ENCODE results near the gene EML4.
A peak's percentile ranks its signal among the peaks of the same experiment; 100 is the strongest.

EML4 gene

DNA sequence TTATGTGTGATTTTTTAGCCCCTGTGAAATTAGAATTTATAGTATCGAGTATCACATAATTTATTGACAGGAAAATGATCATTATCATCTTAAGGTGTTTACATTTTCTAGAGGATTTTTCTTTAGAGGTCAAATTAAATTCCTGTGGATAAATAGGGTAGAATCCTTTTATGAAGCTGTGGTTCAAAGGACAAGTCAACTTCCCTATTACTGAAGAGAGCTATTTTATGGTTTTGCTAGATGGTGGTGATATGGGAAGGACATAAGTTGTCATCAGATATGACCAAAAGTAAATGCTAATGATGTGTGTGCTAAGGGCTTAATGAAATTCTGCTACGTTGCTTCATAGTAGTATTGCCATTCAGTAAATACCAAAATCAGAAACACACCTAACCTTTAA, 80.1 kb downstream of the EML4 start:
- DNase-seq (ENCODE audit: low read depth, low spot score), result no peak
- TF ChIP-seq POLR2AphosphoS5 (IDR thresholded peaks at IDR 0.05; ENCODE audit: borderline replicate concordance, low read depth, low read length), result no peak
- TF ChIP-seq FOXP2 (optimal IDR thresholded peaks at IDR 0.05; ENCODE audit: control extremely low read depth, extremely low read length, insufficient read depth), result no peak
- TF ChIP-seq EZH2 (IDR thresholded peaks at IDR 0.05), result no peak
- Histone ChIP-seq H3K36me3 (ENCODE audit: insufficient read depth, low read length) (peaks cover 44% of the 10 kb centered on the region), H3K27ac (no peak overlapping the region), H3K9ac (ENCODE audit: insufficient read length) (no peak overlapping the region), H3K9me3 (ENCODE audit: low read depth, low read length) (no peaks in the 10 kb centered on the region), H3K4me3 (no peak overlapping the region)

DNA sequence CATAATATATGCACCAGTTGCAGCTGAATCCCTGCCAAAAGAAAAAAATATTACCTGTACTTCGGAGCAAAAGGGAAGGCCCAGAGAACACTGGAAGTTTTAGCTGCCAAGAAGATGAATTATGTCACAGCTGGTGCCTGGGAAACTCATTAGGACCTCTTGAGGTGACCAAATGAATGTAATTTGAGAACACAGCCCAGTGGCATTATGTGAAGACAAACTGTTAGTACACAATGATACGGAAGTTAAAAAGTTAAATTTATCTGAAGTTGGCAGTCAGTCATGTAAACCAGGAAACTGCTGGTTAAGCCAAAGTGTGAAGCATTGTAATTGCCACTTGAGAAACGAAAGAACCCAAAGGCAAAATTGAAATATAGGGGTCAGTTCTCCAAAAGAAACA, 80.7 kb downstream of the EML4 start:
- TF ChIP-seq FOXP2 (optimal IDR thresholded peaks at IDR 0.05; ENCODE audit: control extremely low read depth, extremely low read length, insufficient read depth), result no peak
- TF ChIP-seq POLR2AphosphoS5 (IDR thresholded peaks at IDR 0.05; ENCODE audit: borderline replicate concordance, low read depth, low read length), result no peak
- no peak for TF ChIP-seq EZH2 (IDR thresholded peaks at IDR 0.05)
- H3K36me3 ChIP-seq (ENCODE audit: insufficient read depth, low read length), result peaks cover 49% of the 10 kb centered on the region
- H3K4me3 ChIP-seq, result no peak overlapping the region
- H3K27ac ChIP-seq, result no peak overlapping the region
- H3K9me3 ChIP-seq (ENCODE audit: low read depth, low read length), result no peaks in the 10 kb centered on the region
- no peak overlapping the region for H3K9ac ChIP-seq (ENCODE audit: insufficient read length)
- no peak for DNase-seq (ENCODE audit: low read depth, low spot score)

DNA sequence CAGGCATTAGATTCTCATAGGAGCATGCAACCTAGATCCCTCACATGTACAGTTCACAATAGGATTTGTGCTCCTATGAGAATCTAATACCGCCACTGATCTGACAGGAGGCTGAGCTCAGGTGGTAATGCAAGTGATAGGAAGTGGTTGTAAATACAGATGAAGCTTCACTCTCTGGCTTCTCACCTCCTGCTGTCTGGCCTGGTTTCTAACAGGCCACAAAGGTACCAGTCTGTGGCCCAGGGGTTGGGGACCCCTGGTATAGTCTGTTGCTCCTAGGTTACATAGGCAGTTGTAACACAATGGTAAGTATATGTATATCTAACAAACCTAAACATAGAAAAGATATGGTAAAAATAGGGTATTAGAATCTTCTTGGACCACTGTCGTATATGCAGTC, 81.8 kb downstream of the EML4 start:
- TF ChIP-seq FOXP2 (optimal IDR thresholded peaks at IDR 0.05; ENCODE audit: control extremely low read depth, extremely low read length, insufficient read depth) (no peak), EZH2 (IDR thresholded peaks at IDR 0.05) (no peak), POLR2AphosphoS5 (IDR thresholded peaks at IDR 0.05; ENCODE audit: borderline replicate concordance, low read depth, low read length) (no peak)
- DNase-seq (ENCODE audit: low read depth, low spot score), result no peak
- no peak overlapping the region for H3K4me3 ChIP-seq
- no peaks in the 10 kb centered on the region for H3K9me3 ChIP-seq (ENCODE audit: low read depth, low read length)
- peaks cover 47% of the 10 kb centered on the region for H3K36me3 ChIP-seq (ENCODE audit: insufficient read depth, low read length)
- H3K27ac ChIP-seq, result no peak overlapping the region
- H3K9ac ChIP-seq (ENCODE audit: insufficient read length), result no peak overlapping the region

DNA sequence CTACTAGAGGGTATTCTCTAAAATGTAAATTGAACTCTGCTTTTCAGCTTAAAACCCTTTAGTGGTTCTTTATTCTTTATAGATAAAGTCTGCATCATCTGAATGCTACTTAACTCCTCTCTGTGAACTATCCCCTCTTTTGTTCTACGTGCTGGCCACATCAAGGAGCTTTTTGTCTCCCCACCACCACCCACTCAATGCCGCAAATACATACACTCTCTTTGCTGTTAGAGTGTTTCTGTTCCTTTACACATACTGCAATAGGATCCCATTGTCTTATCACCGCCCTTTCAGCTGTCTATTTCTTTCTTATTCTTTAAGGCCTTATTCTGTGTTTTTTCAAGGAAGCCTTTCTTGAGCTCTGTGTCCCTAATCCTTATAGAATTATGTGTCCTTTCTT, 83.3 kb downstream of the EML4 start:
- DNase-seq (ENCODE audit: low read depth, low spot score), result no peak
- H3K4me3 ChIP-seq, result no peak overlapping the region
- no peak overlapping the region for H3K9ac ChIP-seq (ENCODE audit: insufficient read length)
- TF ChIP-seq POLR2AphosphoS5 (IDR thresholded peaks at IDR 0.05; ENCODE audit: borderline replicate concordance, low read depth, low read length) (no peak), EZH2 (IDR thresholded peaks at IDR 0.05) (no peak), FOXP2 (optimal IDR thresholded peaks at IDR 0.05; ENCODE audit: control extremely low read depth, extremely low read length, insufficient read depth) (no peak)
- no peaks in the 10 kb centered on the region for H3K9me3 ChIP-seq (ENCODE audit: low read depth, low read length)
- H3K36me3 ChIP-seq (ENCODE audit: insufficient read depth, low read length), result peaks cover 48% of the 10 kb centered on the region
- H3K27ac ChIP-seq, result no peak overlapping the region

DNA sequence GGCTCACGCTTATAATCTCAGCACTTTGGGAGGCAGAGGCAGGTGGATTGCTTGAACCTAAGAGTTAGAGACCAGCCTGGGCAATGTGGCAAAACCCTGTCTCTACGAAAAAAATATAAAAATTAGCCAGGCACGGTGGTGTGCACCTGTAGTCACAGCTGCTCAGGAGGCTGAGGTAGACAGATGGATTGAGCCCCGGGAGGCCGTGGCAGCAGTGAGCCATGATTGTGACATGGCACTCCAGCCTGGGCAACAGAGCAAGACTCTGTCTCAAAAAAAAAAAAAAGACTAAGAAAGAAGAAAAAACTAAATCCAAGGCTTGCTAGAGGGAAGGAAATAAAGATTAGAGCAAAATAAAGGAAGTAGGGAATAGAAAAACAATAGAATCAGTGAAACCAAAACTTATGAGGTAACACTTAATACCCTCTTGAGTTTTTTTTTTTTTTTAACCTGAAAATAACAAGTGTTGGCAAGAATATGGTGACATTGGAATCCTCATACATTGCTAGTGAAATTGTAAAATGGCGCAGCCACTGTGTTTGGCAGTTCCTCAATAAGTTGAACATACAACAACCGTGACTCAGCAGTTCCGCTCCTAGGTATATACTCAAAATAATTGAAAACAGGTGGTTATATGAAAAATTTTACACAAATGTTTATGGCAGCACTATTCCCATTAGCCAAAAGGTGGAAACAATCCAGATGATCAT, 85.2 kb downstream of the EML4 start:
- no peak overlapping the region for H3K27ac ChIP-seq
- no peak overlapping the region for H3K4me3 ChIP-seq
- TF ChIP-seq FOXP2 (optimal IDR thresholded peaks at IDR 0.05; ENCODE audit: control extremely low read depth, extremely low read length, insufficient read depth) (no peak), POLR2AphosphoS5 (IDR thresholded peaks at IDR 0.05; ENCODE audit: borderline replicate concordance, low read depth, low read length) (no peak), EZH2 (IDR thresholded peaks at IDR 0.05) (no peak)
- no peak for DNase-seq (ENCODE audit: low read depth, low spot score)
- no peaks in the 10 kb centered on the region for H3K9me3 ChIP-seq (ENCODE audit: low read depth, low read length)
- H3K36me3 ChIP-seq (ENCODE audit: insufficient read depth, low read length), result peaks cover 47% of the 10 kb centered on the region
- H3K9ac ChIP-seq (ENCODE audit: insufficient read length), result no peak overlapping the region

DNA sequence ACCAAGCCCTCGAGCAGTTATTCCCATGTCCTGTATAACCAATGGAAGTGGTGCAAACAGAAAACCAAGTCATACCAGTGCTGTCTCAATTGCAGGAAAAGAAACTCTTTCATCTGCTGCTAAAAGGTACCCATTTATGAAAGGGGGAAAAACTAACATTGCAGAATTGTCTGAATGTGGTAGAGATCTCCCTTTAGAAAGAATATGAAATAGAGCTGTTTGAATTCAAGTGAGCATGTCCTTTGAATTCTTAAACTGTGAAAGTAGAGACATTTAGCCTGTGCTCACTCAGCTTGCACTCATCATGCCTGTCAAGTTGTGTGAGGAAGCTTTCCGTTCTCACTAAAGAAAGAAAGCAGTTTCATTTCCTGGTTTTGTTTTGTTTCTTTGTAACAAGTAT, 87.4 kb downstream of the EML4 start:
- peaks cover 30% of the 10 kb centered on the region for H3K36me3 ChIP-seq (ENCODE audit: insufficient read depth, low read length)
- no peak for DNase-seq (ENCODE audit: low read depth, low spot score)
- H3K9ac ChIP-seq (ENCODE audit: insufficient read length), result no peak overlapping the region
- H3K4me3 ChIP-seq, result no peak overlapping the region
- TF ChIP-seq EZH2 (IDR thresholded peaks at IDR 0.05) (no peak), FOXP2 (optimal IDR thresholded peaks at IDR 0.05; ENCODE audit: control extremely low read depth, extremely low read length, insufficient read depth) (no peak), POLR2AphosphoS5 (IDR thresholded peaks at IDR 0.05; ENCODE audit: borderline replicate concordance, low read depth, low read length) (no peak)
- H3K27ac ChIP-seq, result no peak overlapping the region
- H3K9me3 ChIP-seq (ENCODE audit: low read depth, low read length), result no peaks in the 10 kb centered on the region

DNA sequence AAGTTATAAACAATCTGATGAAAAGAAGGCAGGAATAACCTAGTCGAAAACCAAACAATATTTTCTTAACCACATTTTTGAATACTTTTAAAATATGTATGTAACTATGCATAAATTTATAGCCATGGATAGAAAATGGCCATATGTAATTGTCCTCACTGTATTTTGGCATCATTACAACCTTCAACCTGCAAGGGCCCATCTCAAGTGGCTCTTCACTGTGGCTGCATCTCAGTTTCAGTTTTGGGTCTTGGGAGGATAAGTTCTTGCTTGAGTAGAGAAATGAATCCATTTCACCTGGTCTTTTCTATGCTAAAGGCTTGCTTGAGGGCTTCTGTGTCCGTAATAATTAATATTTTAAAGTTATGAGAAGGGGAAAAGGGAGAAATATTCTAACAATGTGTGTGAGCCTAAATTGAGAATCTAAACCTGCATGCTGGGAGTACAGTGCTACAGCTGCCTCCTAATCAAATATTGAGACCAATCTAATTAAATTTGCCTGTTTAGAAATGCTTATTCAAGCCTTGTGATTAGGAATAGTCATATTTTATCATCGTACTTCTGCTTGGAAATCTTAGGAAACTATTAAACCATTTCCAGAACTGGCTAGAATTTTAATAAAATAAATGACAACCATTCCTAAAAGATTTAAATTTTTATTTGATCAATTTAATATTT, 92.5 kb downstream of the EML4 start:
- TF ChIP-seq POLR2AphosphoS5 (IDR thresholded peaks at IDR 0.05; ENCODE audit: borderline replicate concordance, low read depth, low read length) (no peak), FOXP2 (optimal IDR thresholded peaks at IDR 0.05; ENCODE audit: control extremely low read depth, extremely low read length, insufficient read depth) (no peak), EZH2 (IDR thresholded peaks at IDR 0.05) (no peak)
- 0 out of 2 replicates have a peak overlapping the region, but pooled peaks have one; percentile 0 for H3K27ac ChIP-seq
- H3K4me3 ChIP-seq, result no peak overlapping the region
- no peaks in the 10 kb centered on the region for H3K9me3 ChIP-seq (ENCODE audit: low read depth, low read length)
- no peak overlapping the region for H3K9ac ChIP-seq (ENCODE audit: insufficient read length)
- H3K36me3 ChIP-seq (ENCODE audit: insufficient read depth, low read length), result peaks cover 9% of the 10 kb centered on the region
- DNase-seq (ENCODE audit: low read depth, low spot score), result no peak

DNA sequence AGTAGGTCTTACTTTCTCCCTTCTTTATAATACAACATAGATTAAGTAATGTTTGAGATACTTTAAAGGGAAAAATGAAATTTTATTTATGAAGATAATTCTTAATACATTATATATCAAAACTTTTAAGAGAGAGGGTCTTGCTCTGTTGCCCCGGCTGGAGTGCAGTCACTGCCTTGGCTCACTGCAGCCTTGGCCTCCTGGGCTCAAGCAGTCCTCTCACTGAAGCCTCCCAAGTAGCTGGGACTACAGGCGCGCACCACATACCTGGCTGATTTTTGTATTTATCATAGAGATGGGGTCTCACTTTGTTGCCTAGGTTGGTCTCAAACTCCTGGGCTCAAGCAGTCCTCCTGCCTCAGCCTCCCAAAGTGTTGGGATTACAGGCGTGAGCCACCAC, 97.1 kb downstream of the EML4 start:
- Histone ChIP-seq H3K27ac (no peak overlapping the region), H3K9me3 (ENCODE audit: low read depth, low read length) (no peaks in the 10 kb centered on the region), H3K36me3 (ENCODE audit: insufficient read depth, low read length) (peaks cover 3% of the 10 kb centered on the region; the same call in 1 of the 2 replicates), H3K4me3 (no peak overlapping the region), H3K9ac (ENCODE audit: insufficient read length) (no peak overlapping the region)
- DNase-seq (ENCODE audit: low read depth, low spot score), result no peak
- no peak for TF ChIP-seq FOXP2 (optimal IDR thresholded peaks at IDR 0.05; ENCODE audit: control extremely low read depth, extremely low read length, insufficient read depth)
- no peak for TF ChIP-seq POLR2AphosphoS5 (IDR thresholded peaks at IDR 0.05; ENCODE audit: borderline replicate concordance, low read depth, low read length)

All from SK-N-MC (cell line).